GM10248 (cell line): ENCODE results near the gene SMPD2.
A peak's percentile ranks its signal among the peaks of the same experiment; 100 is the strongest.

Source experiments
- CTCF ChIA-PET: fragments of 300-600 bp; sonication (Branson Sonifier 250); formaldehyde crosslinking; extraction: SDS; loops from one replicate; lab custom pipeline; 2021; ENCODE audit warnings: antibody characterized with exemption; lab: Yijun Ruan, JAX
- POLR2A ChIA-PET: fragments of 350-650 bp; sonication (Branson Sonifier 250); formaldehyde crosslinking; extraction: SDS; loops from one replicate; lab custom pipeline; 2020; ENCODE audit warnings: antibody characterized with exemption; lab: Yijun Ruan, JAX
- DNase-seq: peaks from one replicate; pipeline ENCODE4 v3.0.0; 2012; ENCODE audit errors: extremely low spot score
- CTCF ChIP-seq: IDR thresholded peaks from 2 replicates; pipeline ENCODE4 v1.5.1; 2012; ENCODE audit warnings: mild to moderate bottlenecking, low read depth; ENCODE audit errors: extremely low read depth, missing control alignments, control extremely low read depth

Gene SMPD2

GRCh38 chr6:109448615-109449014 lies 8.1 kb downstream of the SMPD2 start:
- POLR2A ChIA-PET, result interaction anchor here (0.7 kb wide), 1 partner anchor 23 kb away, joined by 3 read pairs; no protein-coding TSS in a partner anchor

GRCh38 chr6:109449064-109449794 lies 8.7 kb downstream of the SMPD2 start:
- CTCF ChIA-PET, result interaction anchor here (1.2 kb wide), 2 partner anchors 10 to 15 kb away, joined by 4 read pairs; no protein-coding TSS in a partner anchor
- no peak for TF ChIP-seq CTCF
- DNase-seq, result peak; percentile 17
- POLR2A ChIA-PET, result no interaction called here

More at GRCh38 chr6:109448615-109449014, 8.1 kb downstream of the SMPD2 start:
- no peak for TF ChIP-seq CTCF
- peak; percentile 12 for DNase-seq
- CTCF ChIA-PET, result interaction anchor here (1.5 kb wide), 1 partner anchor 260 kb away, joined by 4 read pairs; no protein-coding TSS in a partner anchor

GRCh38 chr6:109449795-109450673 lies 9.5 kb downstream of the SMPD2 start:
- CTCF ChIA-PET, result interaction anchor here (1.2 kb wide), 3 partner anchors 9 to 67 kb away, joined by 3 to 4 read pairs (median 4); no protein-coding TSS in a partner anchor
- DNase-seq, result peak; percentile 17
- no peak for TF ChIP-seq CTCF
- POLR2A ChIA-PET, result no interaction called here

- ChIA-PET CTCF (interaction anchor here (0.9 to 1.2 kb wide), 3 partner anchors 14 to 262 kb away, joined by 3 to 4 read pairs (median 3); no protein-coding TSS in a partner anchor), POLR2A (no interaction called here)
- no peak for DNase-seq
- TF ChIP-seq CTCF, result no peak
These were observed 10.3 kb downstream of the SMPD2 start for GRCh38 chr6:109450801-109451200.

- ChIA-PET CTCF (interaction anchor here (0.9 kb wide), 1 partner anchor 263 kb away, joined by 3 read pairs; no protein-coding TSS in a partner anchor), POLR2A (no interaction called here)
- no peak for DNase-seq
- no peak for TF ChIP-seq CTCF
These were observed 10.9 kb downstream of the SMPD2 start for GRCh38 chr6:109451376-109451775.

- ChIA-PET CTCF (no interaction called here), POLR2A (no interaction called here)
- no peak for DNase-seq
- no peak for TF ChIP-seq CTCF
These were observed 11.7 kb downstream of the SMPD2 start for GRCh38 chr6:109452181-109452580.
